SKM-1 (cell line): Measurements from ENCODE around the gene THSD7A.
"Not testable (repeated sequence)": the region's sequence is repeated elsewhere in the genome, so short reads cannot be mapped to it uniquely, and the experiment has no call there.

Experiments used
- DNase-seq: peaks from one replicate; lab custom pipeline; 2025; ENCODE audit not compliant: unreplicated experiment; lab: John Stamatoyannopoulos, UW

Gene THSD7A

GRCh38 chr7:11524476-11525397 is 307.3 kb downstream of the THSD7A start:
- no peak for DNase-seq

GRCh38 chr7:11521964-11522499 is 310.0 kb downstream of the THSD7A start:
- DNase-seq: not testable (repeated sequence)

- no peak for DNase-seq
Observed at GRCh38 chr7:11517853-11518252, 314.1 kb downstream of the THSD7A start.

- no peak for DNase-seq
Observed at GRCh38 chr7:11516328-11516727, 315.7 kb downstream of the THSD7A start.

- no peak for DNase-seq
Observed at GRCh38 chr7:11513460-11513859, 318.5 kb downstream of the THSD7A start.

GRCh38 chr7:11507929-11508328 is 324.1 kb downstream of the THSD7A start:
- no peak for DNase-seq

GRCh38 chr7:11506417-11506816 is 325.6 kb downstream of the THSD7A start:
- DNase-seq: no peak

GRCh38 chr7:11505471-11505985 is 326.5 kb downstream of the THSD7A start:
- no peak for DNase-seq

GRCh38 chr7:11492307-11492706 is 339.7 kb downstream of the THSD7A start:
- no peak for DNase-seq

- no peak for DNase-seq
Observed at GRCh38 chr7:11491811-11492210, 340.2 kb downstream of the THSD7A start.

GRCh38 chr7:11489280-11489679 is 342.7 kb downstream of the THSD7A start:
- no peak for DNase-seq

GRCh38 chr7:11486271-11486670 is 345.7 kb downstream of the THSD7A start:
- no peak for DNase-seq

- DNase-seq: no peak
Observed at GRCh38 chr7:11485636-11486035, 346.4 kb downstream of the THSD7A start.

GRCh38 chr7:11480143-11480542 is 351.9 kb downstream of the THSD7A start:
- DNase-seq: no peak

- no peak for DNase-seq
Observed at GRCh38 chr7:11478882-11479281, 353.1 kb downstream of the THSD7A start.

GRCh38 chr7:11478426-11478825 is 353.6 kb downstream of the THSD7A start:
- no peak for DNase-seq

- no peak for DNase-seq
Observed at GRCh38 chr7:11474902-11475585, 357.0 kb downstream of the THSD7A start.

GRCh38 chr7:11473807-11474424 is 358.1 kb downstream of the THSD7A start:
- no peak for DNase-seq

- no peak for DNase-seq
Observed at GRCh38 chr7:11473220-11473619, 358.8 kb downstream of the THSD7A start.

- no peak for DNase-seq
Observed at GRCh38 chr7:11472646-11473045, 359.4 kb downstream of the THSD7A start.

GRCh38 chr7:11471255-11471654 is 360.7 kb downstream of the THSD7A start:
- DNase-seq: no peak
